DOHH2 (cell line): ENCODE measurements around the gene DCT.

Experiments
- H3F3A ChIP-seq: fragments of 200-600 bp; sonication (generic), shearing (Covaris generic); 2 replicates; pipeline ENCODE4 v1.6.0; 2016; ENCODE audit warnings: antibody characterized with exemption, mild to moderate bottlenecking; ENCODE audit not compliant: control insufficient read depth, insufficient read depth
- H3K27ac ChIP-seq: fragments of 200-600 bp; sonication (generic); 2 replicates; pipeline ENCODE4 v1.5.1; 2014; ENCODE audit warnings: low read depth, mild to moderate bottlenecking, low read length, moderate library complexity
- H3K27me3 ChIP-seq: fragments of 200-600 bp; sonication (generic); 2 replicates; pipeline ENCODE4 v1.6.1; 2014; ENCODE audit warnings: mild to moderate bottlenecking, low read length, mixed read lengths; ENCODE audit not compliant: control insufficient read depth
- H3K36me3 ChIP-seq: fragments of 200-600 bp; sonication (generic); 2 replicates; pipeline ENCODE4 v1.6.1; 2014; ENCODE audit warnings: mild to moderate bottlenecking, low read length, moderate library complexity, mixed read lengths; ENCODE audit not compliant: control insufficient read depth
- H3K4me1 ChIP-seq: fragments of 200-600 bp; sonication (generic); 2 replicates; pipeline ENCODE4 v1.6.1; 2014; ENCODE audit warnings: mild to moderate bottlenecking, low read length, mixed read lengths; ENCODE audit not compliant: control insufficient read depth
- H3K4me2 ChIP-seq: fragments of 200-600 bp; sonication (generic); 2 replicates; pipeline ENCODE4 v1.6.0; 2014; ENCODE audit warnings: mild to moderate bottlenecking, low read length, moderate library complexity
- H3K4me3 ChIP-seq: fragments of 200-600 bp; sonication (generic); 2 replicates; pipeline ENCODE4 v1.5.1; 2014; ENCODE audit warnings: mild to moderate bottlenecking, low read length, mixed read lengths
- H3K79me2 ChIP-seq: fragments of 200-600 bp; sonication (generic); 2 replicates; pipeline ENCODE4 v1.6.1; 2014; ENCODE audit warnings: mild to moderate bottlenecking, low read length, mixed read lengths; ENCODE audit not compliant: control insufficient read depth
- H3K9me2 ChIP-seq: fragments of 200-600 bp; sonication (generic); replicated peaks from 2 replicates; pipeline ENCODE4 v1.6.1; 2014; ENCODE audit warnings: mild to moderate bottlenecking, low read length, mixed read lengths; ENCODE audit not compliant: control insufficient read depth
- H3K9me3 ChIP-seq: fragments of 200-600 bp; sonication (generic); 2 replicates; pipeline ENCODE4 v1.6.1; 2014; ENCODE audit warnings: antibody characterized with exemption, low read length, mixed read lengths; ENCODE audit not compliant: control insufficient read depth, insufficient read depth
- H4K20me1 ChIP-seq: fragments of 200-600 bp; sonication (generic); 2 replicates; pipeline ENCODE4 v1.6.0; 2014; ENCODE audit warnings: low read depth, mild to moderate bottlenecking, antibody characterized with exemption, low read length, moderate library complexity; ENCODE audit not compliant: control insufficient read depth, insufficient read depth
- EZH2phosphoT487 ChIP-seq: fragments of 200-600 bp; sonication (generic); IDR thresholded peaks from 2 replicates; pipeline ENCODE4 v1.6.1; 2017; ENCODE audit warnings: borderline replicate concordance, mild to moderate bottlenecking, antibody characterized with exemption, low read length, moderate library complexity, mixed read lengths
- TF ChIP-seq, protein P1 (sequence below): fragments of 200-600 bp; sonication (generic); IDR thresholded peaks from one replicate; pipeline ENCODE4 v1.5.1; 2014; ENCODE audit warnings: antibody characterized with exemption, mild to moderate bottlenecking, low read depth, low read length; ENCODE audit not compliant: poor library complexity, severe bottlenecking

The DCT gene

DNA sequence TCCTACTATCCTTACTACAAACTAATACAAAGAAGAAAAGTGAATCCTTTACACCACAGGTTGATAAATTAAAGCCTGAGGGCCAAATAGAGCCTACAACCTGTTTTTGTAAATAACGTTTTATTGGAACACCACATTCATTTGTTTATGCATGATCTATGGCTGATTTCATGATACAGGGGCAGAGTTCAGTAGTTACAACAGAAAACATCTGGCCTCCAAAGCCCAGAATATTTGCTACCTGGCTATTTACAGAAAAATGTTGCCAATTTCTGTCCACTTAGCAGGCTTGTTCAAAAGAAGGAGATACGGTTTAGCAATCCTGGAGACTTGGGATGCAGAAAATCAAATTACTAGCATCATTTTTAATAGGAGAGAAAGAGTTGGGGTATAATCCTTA, 24.1 kb downstream of the DCT start:
- Histone ChIP-seq H3K4me1 (no peaks in the 10 kb centered on the region), H3K9me3 (no peaks in the 10 kb centered on the region), H3K79me2 (no peaks in the 10 kb centered on the region), H3K27me3 (peaks cover 5% of the 10 kb centered on the region; the same call in 1 of the 2 replicates), H3K27ac (no peak overlapping the region), H3K4me2 (no peak overlapping the region), H3F3A (no peaks in the 10 kb centered on the region), H3K9me2 (no peaks in the 10 kb centered on the region), H3K4me3 (no peak overlapping the region), H3K36me3 (no peaks in the 10 kb centered on the region), H4K20me1 (no peaks in the 10 kb centered on the region)
- TF ChIP-seq, protein P1, sequence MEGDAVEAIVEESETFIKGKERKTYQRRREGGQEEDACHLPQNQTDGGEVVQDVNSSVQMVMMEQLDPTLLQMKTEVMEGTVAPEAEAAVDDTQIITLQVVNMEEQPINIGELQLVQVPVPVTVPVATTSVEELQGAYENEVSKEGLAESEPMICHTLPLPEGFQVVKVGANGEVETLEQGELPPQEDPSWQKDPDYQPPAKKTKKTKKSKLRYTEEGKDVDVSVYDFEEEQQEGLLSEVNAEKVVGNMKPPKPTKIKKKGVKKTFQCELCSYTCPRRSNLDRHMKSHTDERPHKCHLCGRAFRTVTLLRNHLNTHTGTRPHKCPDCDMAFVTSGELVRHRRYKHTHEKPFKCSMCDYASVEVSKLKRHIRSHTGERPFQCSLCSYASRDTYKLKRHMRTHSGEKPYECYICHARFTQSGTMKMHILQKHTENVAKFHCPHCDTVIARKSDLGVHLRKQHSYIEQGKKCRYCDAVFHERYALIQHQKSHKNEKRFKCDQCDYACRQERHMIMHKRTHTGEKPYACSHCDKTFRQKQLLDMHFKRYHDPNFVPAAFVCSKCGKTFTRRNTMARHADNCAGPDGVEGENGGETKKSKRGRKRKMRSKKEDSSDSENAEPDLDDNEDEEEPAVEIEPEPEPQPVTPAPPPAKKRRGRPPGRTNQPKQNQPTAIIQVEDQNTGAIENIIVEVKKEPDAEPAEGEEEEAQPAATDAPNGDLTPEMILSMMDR = no peak
- no peak for TF ChIP-seq EZH2phosphoT487

DNA sequence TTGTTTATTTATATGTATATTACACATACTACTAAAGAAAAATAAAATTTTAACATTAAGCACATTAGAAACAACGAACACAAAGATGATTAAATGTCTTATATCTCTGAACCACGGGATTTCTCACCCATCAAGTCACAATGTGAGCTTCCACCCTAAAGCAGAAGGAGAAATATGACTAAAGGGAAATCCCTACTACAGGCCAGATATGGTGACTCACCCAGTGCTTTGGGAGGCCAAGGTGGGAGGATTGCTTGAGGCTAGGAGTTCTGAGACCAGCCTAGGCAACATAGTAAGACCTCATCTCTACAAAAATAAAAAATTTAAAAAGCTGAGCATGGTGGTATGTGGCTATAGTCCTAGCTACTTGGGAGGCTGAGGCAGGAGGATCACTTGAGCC, 24.6 kb downstream of the DCT start:
- TF ChIP-seq, protein P1 = no peak
- TF ChIP-seq EZH2phosphoT487 = no peak
- no peaks in the 10 kb centered on the region for H3K79me2 ChIP-seq
- H3K4me2 ChIP-seq = no peak overlapping the region
- H3K27ac ChIP-seq = no peak overlapping the region
- no peaks in the 10 kb centered on the region for H3F3A ChIP-seq
- no peaks in the 10 kb centered on the region for H3K4me1 ChIP-seq
- no peaks in the 10 kb centered on the region for H4K20me1 ChIP-seq
- no peaks in the 10 kb centered on the region for H3K9me2 ChIP-seq
- H3K36me3 ChIP-seq = no peaks in the 10 kb centered on the region
- no peaks in the 10 kb centered on the region for H3K9me3 ChIP-seq
- peaks cover 5% of the 10 kb centered on the region; the same call in 1 of the 2 replicates for H3K27me3 ChIP-seq
- H3K4me3 ChIP-seq = no peak overlapping the region

DNA sequence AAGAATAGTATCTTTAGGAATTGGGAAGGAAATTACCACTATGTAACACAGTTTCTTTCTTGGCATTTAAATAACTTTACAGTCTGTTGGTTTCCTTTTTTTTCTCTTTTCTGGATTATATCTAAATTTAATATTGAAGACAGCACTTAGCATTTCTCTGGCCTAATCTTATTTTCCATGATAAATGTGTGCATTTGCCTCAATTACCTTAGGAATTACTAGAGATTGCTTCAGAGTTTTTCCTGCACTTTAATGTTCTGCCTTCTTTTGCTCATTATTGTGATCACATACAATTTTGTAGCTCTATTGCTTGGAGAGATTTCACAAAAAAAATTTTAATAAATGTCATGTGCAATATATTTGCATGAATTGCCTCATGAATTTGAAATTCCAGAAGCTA, 25.1 kb downstream of the DCT start:
- Histone ChIP-seq H3K27me3 (peaks cover 5% of the 10 kb centered on the region; the same call in 1 of the 2 replicates), H3K4me1 (no peaks in the 10 kb centered on the region), H3K79me2 (no peaks in the 10 kb centered on the region), H3K9me2 (no peaks in the 10 kb centered on the region), H3K9me3 (no peaks in the 10 kb centered on the region), H4K20me1 (no peaks in the 10 kb centered on the region), H3F3A (no peaks in the 10 kb centered on the region), H3K36me3 (no peaks in the 10 kb centered on the region), H3K4me3 (no peak overlapping the region), H3K27ac (no peak overlapping the region), H3K4me2 (no peak overlapping the region)
- TF ChIP-seq, protein P1 = no peak

DNA sequence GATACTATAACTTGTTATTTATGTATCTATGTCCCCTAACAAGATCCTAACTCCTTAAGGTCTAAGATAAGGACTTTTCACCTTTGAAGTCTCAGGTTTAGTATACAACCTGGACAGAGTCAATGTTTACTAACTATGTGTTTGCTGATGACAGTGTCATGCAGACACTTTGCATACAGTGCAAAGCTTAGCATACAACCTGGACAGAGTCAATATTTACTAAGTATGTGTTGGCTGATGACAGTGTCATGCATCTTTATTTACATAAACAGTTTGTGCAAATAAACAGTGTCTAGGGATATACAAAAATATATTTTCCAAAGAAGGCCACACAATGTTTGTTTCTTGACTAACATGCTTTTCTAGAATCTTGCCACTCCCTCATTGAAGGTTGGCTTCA, 34.7 kb downstream of the DCT start:
- TF ChIP-seq EZH2phosphoT487 = no peak
- TF ChIP-seq, protein P1 = no peak
- no peaks in the 10 kb centered on the region for H3K79me2 ChIP-seq

More for the DNA sequence above, 34.7 kb downstream of the DCT start:
- Histone ChIP-seq H3K4me2 (no peak overlapping the region), H3K4me1 (no peaks in the 10 kb centered on the region), H3K27me3 (no peaks in the 10 kb centered on the region; the same call in 1 of the 2 replicates), H3K9me2 (no peaks in the 10 kb centered on the region), H3K36me3 (no peaks in the 10 kb centered on the region), H3K27ac (no peak overlapping the region), H4K20me1 (no peaks in the 10 kb centered on the region), H3F3A (no peaks in the 10 kb centered on the region), H3K4me3 (no peak overlapping the region), H3K9me3 (no peaks in the 10 kb centered on the region)
